ENCODE measurements around the gene LDLRAP1. TPM values are rescaled to one million over a fixed set of nuclear protein-coding genes. Genes with fewer than 3 reads are reported as not detected.
A peak's percentile ranks its signal among the peaks of the same experiment; 100 is the strongest.

The LDLRAP1 gene
- total RNA-seq, 2 experiments from 2014 or later, result 4.9 to 11.0 TPM

DNA sequence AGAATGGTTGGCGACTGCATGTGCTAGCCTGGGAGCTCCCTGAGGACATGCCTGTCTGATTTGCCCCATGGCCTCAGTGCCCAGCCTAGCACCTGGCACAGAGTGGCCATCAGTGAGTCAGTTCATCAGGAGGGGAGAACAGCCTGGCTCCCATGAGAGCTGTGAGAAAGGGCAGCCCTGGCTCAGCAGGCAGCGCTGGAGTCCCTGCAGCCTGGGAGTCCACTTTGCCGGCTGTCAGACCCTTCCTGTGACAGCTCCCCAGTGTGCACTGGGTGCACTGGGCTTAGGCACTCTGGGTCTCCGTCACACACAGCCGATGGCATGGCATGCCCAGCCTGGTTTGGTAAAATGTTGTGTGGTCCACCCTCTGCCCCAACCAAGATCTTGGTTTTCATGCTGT lies 28.7 kb downstream of the LDLRAP1 start:
- no peaks in the 10 kb centered on the region for H3K9me3 Mint-ChIP-seq (ENCODE audit: low read depth)
- no peaks in the 10 kb centered on the region for H3K36me3 Mint-ChIP-seq
- peaks cover 11% of the 10 kb centered on the region for H3K4me1 Mint-ChIP-seq
- CTCF ChIA-PET, result interaction anchor here (0.8 to 1.4 kb wide), 12 partner anchors 10 to 238 kb away, joined by 3 to 6 read pairs (median 4); no protein-coding TSS in a partner anchor
- DNase-seq (no peak), ATAC-seq (no peak)
- no peak overlapping the region for H3K27ac Mint-ChIP-seq
- no peak overlapping the region for H3K4me3 Mint-ChIP-seq
- H3K27me3 Mint-ChIP-seq, result no peaks in the 10 kb centered on the region

DNA sequence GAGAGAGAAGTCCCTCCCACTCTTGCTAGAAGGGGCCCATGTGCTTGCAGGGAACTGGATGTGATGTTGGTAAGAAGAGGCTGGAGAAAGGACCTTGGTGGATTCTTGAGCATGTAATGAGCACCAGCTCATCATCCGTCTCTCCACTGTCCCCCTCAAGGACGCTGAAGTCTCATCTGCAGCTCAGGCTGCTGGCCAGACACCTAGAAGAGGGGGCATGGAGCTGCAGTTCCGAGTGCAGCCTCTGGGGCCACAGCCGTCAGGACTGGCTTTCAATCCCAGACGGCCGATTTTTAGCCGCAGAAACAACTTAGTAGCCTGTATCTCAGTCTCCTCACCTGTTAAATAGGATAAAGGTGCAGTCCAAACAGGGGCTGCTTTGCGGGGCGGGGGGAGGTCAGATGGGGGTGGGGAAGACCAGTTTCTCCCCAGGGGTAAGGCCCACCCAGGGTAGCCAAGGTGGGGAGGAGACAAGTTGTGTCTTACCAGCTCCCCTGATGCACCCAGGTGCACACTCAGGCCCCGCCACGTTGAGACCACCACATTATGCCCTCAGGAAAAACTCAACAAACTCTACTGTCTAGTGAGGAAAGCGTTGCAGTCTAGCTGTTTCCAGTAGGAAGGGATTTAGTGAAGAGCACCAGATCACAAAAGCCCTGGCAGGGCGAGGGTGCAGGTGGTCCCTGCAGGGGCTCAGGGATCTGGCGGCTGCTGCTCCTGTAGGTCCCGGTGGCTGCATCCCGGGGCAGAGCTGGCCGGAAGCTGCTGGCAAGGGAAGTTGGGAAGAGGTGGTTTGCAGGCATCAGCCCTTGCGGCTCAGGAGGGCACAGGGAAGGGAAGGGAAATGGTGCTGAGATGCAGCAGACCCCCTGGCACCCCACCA lies 29.5 kb downstream of the LDLRAP1 start:
- Mint-ChIP-seq H3K4me3 (no peak overlapping the region), H3K36me3 (no peaks in the 10 kb centered on the region), H3K4me1 (peaks cover 8% of the 10 kb centered on the region), H3K27ac (no peak overlapping the region), H3K9me3 (ENCODE audit: low read depth) (no peaks in the 10 kb centered on the region), H3K27me3 (no peaks in the 10 kb centered on the region)
- DNase-seq, result no peak
- peak; percentile 71 for ATAC-seq
- CTCF ChIA-PET, result interaction anchor here (0.8 to 1.4 kb wide), 13 partner anchors 11 to 238 kb away, joined by 3 to 6 read pairs (median 4); no protein-coding TSS in a partner anchor

DNA sequence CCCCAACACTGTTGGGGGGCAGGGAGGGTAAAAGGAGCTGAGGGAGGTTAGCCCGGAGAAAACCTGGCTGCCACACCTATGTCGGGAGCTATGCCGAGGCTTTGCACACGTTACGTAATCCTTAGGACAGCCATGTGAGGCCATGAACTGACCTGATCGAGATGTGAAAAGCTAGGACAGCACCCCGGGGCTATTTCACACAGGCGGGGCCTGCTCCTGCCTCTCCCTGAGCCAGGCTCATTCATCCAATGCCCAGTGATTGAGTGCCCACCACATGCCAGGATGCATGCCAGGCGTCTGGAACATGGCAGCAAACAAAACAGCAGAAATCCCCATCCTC lies 30.2 kb downstream of the LDLRAP1 start:
- H3K4me3 Mint-ChIP-seq, result no peak overlapping the region
- ATAC-seq, result no peak

DNA sequence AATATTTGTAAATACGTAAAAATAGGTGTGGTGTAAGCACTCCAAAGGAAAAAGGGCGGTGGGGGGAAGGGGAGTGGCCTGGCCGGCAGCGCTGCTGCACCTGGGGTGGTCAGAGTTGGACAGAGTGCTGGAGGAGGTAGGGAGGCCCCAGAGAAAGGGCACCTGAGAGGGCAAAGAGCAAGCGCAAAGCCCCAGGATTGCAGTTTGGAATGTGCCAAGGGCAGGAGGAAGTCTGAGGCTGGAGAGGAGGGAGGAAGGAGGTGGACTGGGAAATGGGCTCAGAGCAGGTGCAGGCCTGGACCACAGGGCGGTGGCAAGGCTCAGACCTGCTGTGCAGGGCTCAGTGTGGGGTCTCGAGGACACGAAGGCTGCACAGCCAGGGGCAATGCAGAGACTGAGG lies 30.6 kb downstream of the LDLRAP1 start:
- CTCF ChIA-PET, result interaction anchor here (0.7 to 1.0 kb wide), 2 partner anchors 13 to 35 kb away, joined by 3 read pairs; no protein-coding TSS in a partner anchor
- no peak overlapping the region for H3K27ac Mint-ChIP-seq

More for the DNA sequence above, 30.2 kb downstream of the LDLRAP1 start:
- CTCF ChIA-PET, result interaction anchor here (0.7 to 1.4 kb wide), 5 partner anchors 13 to 224 kb away, joined by 3 to 6 read pairs (median 4); no protein-coding TSS in a partner anchor
- Mint-ChIP-seq H3K36me3 (no peaks in the 10 kb centered on the region), H3K4me1 (peaks cover 8% of the 10 kb centered on the region), H3K9me3 (ENCODE audit: low read depth) (no peaks in the 10 kb centered on the region), H3K27ac (no peak overlapping the region), H3K27me3 (no peaks in the 10 kb centered on the region)
- no peak for DNase-seq

DNA sequence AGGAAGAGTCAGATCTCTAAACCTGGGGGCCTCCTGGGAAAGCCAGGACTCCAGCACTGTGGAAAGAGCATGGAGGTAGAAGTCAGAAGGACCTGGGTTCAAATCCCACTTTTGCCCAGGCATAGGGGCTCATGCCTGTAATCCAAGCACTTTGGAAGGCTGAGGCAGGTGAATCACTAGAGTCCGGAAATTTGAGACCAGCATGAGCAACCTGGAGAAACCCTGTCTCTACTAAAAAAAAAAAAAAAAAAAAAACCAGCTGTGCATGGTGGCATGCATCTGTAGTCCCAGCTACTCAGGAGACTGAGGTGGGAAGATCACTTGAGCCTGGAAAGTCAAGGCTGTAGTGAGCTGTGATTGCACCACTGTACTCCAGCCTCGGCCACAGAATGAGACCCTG lies 31.8 kb downstream of the LDLRAP1 start:
- H3K4me1 Mint-ChIP-seq, result no peaks in the 10 kb centered on the region

More for the DNA sequence above, 30.6 kb downstream of the LDLRAP1 start:
- Mint-ChIP-seq H3K4me1 (peaks cover 5% of the 10 kb centered on the region), H3K4me3 (no peak overlapping the region), H3K9me3 (ENCODE audit: low read depth) (no peaks in the 10 kb centered on the region), H3K36me3 (no peaks in the 10 kb centered on the region), H3K27me3 (peaks cover 4% of the 10 kb centered on the region)
- ATAC-seq, result no peak
- no peak for DNase-seq

DNA sequence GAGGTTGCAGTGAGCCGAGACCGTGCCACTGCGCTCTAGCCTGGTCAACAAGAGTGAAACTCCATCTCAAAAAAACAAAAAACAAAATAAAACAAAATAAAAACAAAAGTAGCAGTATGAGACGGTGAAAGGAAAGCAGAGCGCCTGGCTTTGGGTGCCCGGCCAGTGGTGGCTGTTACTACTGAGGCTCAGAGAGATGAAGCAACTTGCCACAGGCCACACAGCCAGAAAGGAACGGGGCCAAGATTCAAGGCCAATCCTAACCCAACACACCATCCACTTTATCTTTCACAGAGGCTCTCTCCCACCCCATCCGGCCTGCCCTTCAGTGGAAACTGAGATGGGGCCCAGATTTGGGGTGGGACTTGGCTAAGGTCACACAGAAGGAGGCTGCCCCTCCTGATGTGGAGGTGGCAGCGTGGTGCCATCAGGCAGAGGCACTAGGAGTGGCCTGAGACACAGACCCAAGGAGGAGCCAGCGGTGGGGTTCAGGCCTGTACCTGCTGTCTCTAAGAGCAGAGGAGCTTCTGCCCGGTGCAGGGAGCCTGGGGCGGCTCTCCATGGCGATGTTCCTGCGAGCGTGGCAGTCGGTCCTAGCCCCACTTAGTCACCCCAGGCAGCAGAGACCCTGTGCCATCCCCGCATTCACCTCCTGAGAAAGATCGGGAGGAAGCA lies 33.2 kb downstream of the LDLRAP1 start:
- DNase-seq (no peak), ATAC-seq (no peak)
- Mint-ChIP-seq H3K36me3 (no peaks in the 10 kb centered on the region), H3K4me1 (no peaks in the 10 kb centered on the region), H3K27ac (no peak overlapping the region), H3K9me3 (ENCODE audit: low read depth) (no peaks in the 10 kb centered on the region), H3K27me3 (peaks cover 11% of the 10 kb centered on the region), H3K4me3 (no peak overlapping the region)
- CTCF ChIA-PET, result no interaction called here

More for the DNA sequence above, 31.8 kb downstream of the LDLRAP1 start:
- no peak for DNase-seq
- H3K9me3 Mint-ChIP-seq (ENCODE audit: low read depth), result no peaks in the 10 kb centered on the region
- no peak overlapping the region for H3K4me3 Mint-ChIP-seq
- no peak overlapping the region for H3K27ac Mint-ChIP-seq
- ATAC-seq, result no peak
- peaks cover 6% of the 10 kb centered on the region for H3K27me3 Mint-ChIP-seq
- CTCF ChIA-PET, result no interaction called here
- H3K36me3 Mint-ChIP-seq, result no peaks in the 10 kb centered on the region

DNA sequence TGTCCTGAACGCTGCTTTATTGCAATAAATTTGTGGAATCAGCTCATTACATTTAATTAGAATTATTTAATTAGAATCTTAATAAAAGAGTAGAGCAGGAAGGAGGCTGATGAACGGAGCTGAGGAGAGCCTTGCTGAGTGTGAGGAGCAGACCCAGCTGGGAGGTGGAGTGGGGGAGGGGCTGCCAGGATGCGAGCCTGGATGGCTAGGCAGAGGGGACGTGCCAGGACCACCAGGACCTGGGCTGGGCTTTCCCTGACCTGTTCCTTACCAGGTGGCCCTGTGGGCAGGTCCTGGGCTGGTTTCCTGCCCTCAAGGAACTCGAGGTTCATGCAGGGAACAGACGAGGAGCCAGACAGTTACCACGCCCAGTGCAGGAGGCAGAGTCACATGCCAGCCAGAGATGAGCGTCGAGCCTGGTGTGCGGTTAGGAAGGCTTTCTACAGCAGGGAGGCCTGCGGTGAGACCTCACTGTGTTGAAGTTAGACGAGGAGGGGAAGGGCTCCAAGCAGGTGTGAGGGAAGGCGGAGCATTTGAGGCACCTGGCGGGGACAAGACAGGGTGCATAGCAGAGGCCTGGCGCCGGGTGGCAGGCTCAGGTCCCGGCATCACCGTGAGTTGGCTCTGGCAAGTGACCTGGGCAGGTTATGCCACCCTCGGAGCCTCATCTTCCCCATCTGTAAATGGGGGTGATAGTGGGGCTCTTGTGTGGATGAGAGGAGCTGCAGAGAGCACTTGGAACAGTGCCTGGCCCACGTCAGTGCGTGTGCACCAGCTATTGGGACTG lies 33.9 kb downstream of the LDLRAP1 start:
- no peaks in the 10 kb centered on the region for H3K36me3 Mint-ChIP-seq
- CTCF ChIA-PET, result no interaction called here
- no peaks in the 10 kb centered on the region for H3K4me1 Mint-ChIP-seq
- ATAC-seq (no peak), DNase-seq (no peak)
- no peak overlapping the region for H3K27ac Mint-ChIP-seq
- H3K27me3 Mint-ChIP-seq, result peaks cover 11% of the 10 kb centered on the region
- no peak overlapping the region for H3K4me3 Mint-ChIP-seq
- H3K9me3 Mint-ChIP-seq (ENCODE audit: low read depth), result no peaks in the 10 kb centered on the region

DNA sequence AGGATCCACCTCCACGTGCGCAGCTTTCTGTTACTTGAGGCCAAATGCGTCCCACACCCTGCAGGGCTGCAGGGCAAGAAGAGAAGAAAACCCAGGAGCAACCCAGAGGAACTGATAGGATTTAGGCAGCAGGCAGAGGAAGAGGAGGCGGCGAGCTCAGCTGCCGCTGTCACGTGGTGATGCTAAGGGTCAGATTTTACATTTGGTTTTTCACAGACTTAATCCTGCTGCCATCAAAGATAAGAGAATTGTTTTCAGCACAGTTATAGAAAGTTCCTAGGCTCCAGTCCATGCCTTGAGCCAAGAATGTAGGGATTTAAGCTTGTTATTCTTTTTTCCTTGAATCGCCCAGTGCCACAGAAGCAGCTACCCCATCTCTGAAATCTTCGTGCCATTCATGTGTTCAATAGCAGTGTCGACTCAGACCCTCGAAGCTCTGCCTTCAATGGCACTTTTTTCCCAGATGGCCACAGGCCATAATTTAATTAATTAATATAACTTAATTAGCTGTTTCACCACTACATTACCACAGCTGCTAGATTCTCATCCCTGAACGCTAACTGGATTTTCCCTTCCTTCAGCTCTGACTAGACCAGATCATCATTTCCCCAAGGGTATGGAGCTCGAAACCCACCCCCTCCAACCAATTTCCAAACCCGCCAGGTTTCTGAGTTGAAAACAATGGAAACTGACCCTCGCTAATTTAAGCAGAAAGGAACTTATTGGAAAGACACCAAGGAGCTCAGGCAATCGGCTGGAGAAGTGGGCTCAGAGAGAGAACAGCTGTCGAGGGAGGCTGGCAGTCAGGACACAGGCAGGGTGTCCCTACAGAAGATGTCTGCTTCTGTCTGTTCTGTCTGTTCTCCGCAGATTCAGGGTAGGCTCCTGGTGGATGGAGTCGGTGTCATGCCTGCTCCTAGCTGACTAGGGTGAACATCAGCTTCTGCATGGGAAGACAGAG lies 36.2 kb downstream of the LDLRAP1 start:
- no peaks in the 10 kb centered on the region for H3K36me3 Mint-ChIP-seq
- ATAC-seq, result no peak

DNA sequence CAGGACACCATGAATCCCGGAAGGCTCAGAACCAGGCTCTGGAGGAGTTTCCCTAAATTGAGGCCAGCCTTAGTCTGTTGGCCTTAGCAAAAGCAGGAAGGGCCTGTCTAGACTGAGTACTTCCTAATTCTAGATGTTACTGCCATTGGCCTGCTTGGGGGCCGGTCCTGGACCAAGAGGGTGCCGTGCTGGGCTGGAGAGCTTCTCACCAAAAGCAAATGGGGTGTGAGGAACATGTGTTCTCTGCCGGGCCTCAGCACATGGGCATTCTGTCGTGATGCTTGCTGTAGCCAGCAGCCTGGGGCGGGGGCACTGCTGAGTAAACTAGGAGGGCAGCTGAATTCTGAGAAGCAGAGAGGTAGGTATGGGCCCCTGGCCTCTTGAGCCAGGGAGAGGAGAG lies 37.5 kb downstream of the LDLRAP1 start:
- no peak overlapping the region for H3K4me3 Mint-ChIP-seq
- CTCF ChIA-PET, result no interaction called here
- no peak overlapping the region for H3K27ac Mint-ChIP-seq
- H3K9me3 Mint-ChIP-seq (ENCODE audit: low read depth), result no peaks in the 10 kb centered on the region
- ATAC-seq (no peak), DNase-seq (no peak)
- peaks cover 30% of the 10 kb centered on the region for H3K27me3 Mint-ChIP-seq
- no peaks in the 10 kb centered on the region for H3K4me1 Mint-ChIP-seq
- H3K36me3 Mint-ChIP-seq, result no peaks in the 10 kb centered on the region

More for the DNA sequence above, 36.2 kb downstream of the LDLRAP1 start:
- Mint-ChIP-seq H3K27me3 (peaks cover 23% of the 10 kb centered on the region), H3K4me3 (no peak overlapping the region), H3K9me3 (ENCODE audit: low read depth) (no peaks in the 10 kb centered on the region), H3K4me1 (no peaks in the 10 kb centered on the region), H3K27ac (no peak overlapping the region)
- DNase-seq, result no peak
- CTCF ChIA-PET, result interaction anchor here (0.8 to 1.1 kb wide), 3 partner anchors 29 to 30 kb away, joined by 3 to 4 read pairs (median 4); no protein-coding TSS in a partner anchor

DNA sequence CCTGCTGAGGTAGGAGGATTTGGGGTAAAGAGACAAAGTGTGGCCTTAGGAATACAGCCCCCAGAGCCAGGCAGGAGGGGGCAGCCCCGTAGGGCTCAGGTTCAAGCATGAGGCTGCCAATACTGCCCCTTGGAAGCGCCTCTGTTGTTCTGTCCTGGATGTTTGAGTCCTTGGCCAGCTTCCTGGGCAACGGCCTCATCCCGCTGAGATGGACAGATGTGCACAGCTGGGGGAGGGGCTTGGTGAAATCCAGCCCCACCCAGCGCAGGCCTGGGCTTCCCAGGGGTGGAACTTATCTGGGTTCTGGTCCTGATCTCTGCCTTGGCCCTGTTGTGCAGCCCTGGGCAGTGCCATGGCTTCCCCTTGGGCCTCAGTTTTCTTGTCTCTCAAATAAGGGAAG lies 38.4 kb downstream of the LDLRAP1 start:
- Mint-ChIP-seq H3K27ac (no peak overlapping the region), H3K36me3 (no peaks in the 10 kb centered on the region), H3K9me3 (ENCODE audit: low read depth) (no peaks in the 10 kb centered on the region), H3K27me3 (peaks cover 32% of the 10 kb centered on the region), H3K4me3 (no peak overlapping the region), H3K4me1 (peaks cover 2% of the 10 kb centered on the region)
- ATAC-seq (no peak), DNase-seq (no peak)
- CTCF ChIA-PET, result interaction anchor here (0.8 kb wide), 1 partner anchor 17 kb away, joined by 3 read pairs; no protein-coding TSS in a partner anchor

DNA sequence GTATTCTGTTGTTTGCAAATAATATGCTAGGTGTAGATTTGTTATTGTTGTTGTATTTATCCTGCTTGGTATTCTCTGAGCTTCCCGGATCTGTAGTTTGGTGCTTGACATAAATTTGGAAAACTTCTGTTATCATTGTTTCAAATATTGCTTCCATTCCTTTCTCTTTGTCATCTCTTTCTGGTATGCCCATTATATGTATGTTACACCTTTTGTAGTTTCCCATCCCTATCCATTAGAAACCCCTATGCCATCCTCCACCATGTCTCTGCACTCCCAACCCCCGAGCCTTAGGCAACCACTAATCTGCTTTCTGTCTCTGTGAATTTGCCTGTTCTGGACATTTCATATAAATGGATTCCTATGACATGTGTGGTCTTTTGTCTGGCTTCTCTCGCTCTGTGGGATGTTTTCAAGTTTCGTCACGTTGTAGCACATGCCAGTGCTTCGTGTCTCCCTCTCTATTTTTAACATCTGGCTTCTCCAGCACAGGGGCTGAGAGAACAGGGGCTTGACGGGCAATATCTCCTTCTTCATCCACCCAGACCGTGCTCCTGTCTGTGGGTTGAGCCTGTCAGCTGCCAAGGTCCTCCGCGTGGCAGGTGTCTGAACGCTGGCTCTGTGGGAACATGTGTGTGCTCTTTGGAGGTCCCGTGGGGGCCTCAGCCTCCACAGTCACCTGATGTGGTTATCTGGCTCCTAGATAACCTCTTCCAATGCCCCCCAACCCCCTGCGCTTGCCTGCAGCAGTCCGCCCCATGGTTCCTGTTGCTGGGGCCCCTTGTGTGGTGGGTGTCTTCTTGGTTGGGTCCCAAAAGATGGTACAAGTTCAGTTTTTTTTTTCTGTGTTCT lies 40.3 kb downstream of the LDLRAP1 start:
- CTCF ChIA-PET, result interaction anchor here (0.7 to 1.7 kb wide), 2 partner anchors 25 to 36 kb away, joined by 3 read pairs; no protein-coding TSS in a partner anchor
- H3K27me3 Mint-ChIP-seq, result peaks cover 45% of the 10 kb centered on the region
- H3K4me3 Mint-ChIP-seq, result no peak overlapping the region
- H3K9me3 Mint-ChIP-seq (ENCODE audit: low read depth), result no peaks in the 10 kb centered on the region
- H3K27ac Mint-ChIP-seq, result no peak overlapping the region
- ATAC-seq (no peak), DNase-seq (no peak)
- peaks cover 12% of the 10 kb centered on the region for H3K4me1 Mint-ChIP-seq
- no peaks in the 10 kb centered on the region for H3K36me3 Mint-ChIP-seq

Data from activated CD8-positive, alpha-beta memory T cell treated with anti-CD3 and anti-CD28 coated beads, Interleukin-2, amount 10 ng/mL, durations not matched to agents 7 days and 5 days (primary cell).